ENCODE measurements around the gene MINDY4B. TPM values are rescaled to one million over a fixed set of nuclear protein-coding genes. Genes with fewer than 3 reads are reported as not detected.

MINDY4B gene
- total and polyA plus RNA-seq, 2 of the 4 experiments (the other 2 are of a cell fraction), result not detected

DNA sequence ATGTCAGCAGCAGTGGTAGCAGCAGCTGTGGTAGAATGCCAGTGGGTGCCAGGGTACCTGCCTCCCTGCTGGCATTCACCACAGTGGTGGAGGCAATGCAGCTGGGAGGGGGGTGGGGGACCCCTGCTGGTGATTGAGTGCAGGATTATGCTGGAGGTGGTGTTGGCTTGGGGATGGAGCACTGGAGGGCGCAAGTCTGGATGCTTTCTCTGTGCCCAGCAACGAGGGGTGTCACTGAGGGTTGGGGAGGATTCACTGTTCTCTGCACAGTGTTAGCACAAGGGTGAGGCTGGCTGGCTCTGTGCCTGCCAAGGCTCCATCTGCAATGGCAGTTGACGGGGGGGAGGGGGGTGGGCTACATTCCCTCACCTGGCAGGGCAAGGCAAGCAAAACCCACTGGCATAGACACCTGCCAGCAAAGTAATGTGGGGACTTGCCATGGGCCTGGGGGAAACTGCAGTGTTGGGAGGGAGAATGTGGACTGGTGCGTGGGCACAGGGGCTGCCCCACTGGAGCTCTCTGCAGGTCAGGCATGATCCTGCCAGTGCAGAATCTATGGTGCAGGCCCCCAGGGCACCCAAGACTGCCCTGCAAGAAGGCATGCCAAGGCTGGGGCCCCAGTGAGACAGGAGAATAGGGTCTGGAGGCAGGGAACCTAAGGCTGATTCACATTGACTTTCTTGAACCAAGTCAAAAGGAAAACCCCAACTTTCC, 64.3 kb downstream of the MINDY4B start:
- H4K5ac ChIP-seq (ENCODE audit: low read depth, low read length), result no peak overlapping the region
- in situ Hi-C loops (cut with MboI; ENCODE audit: low sequenced_read_pairs), result no loop called here
- DNase-seq (no peak), ATAC-seq (ENCODE audit: low read depth) (no peak)
- no peak overlapping the region for H2BK20ac ChIP-seq (ENCODE audit: low read depth, low read length)
- H4K20me1 ChIP-seq (ENCODE audit: insufficient read depth, low read length), result no peaks in the 10 kb centered on the region
- no peak overlapping the region for H3K4me2 ChIP-seq (ENCODE audit: low read depth, low read length)
- no peak overlapping the region for H2BK15ac ChIP-seq (ENCODE audit: low read depth, low read length)
- no peak overlapping the region for H2AFZ ChIP-seq (replicated peaks; ENCODE audit: low read length, poor library complexity)
- dilution Hi-C loops (cut with HindIII; ENCODE audit: low sequenced_read_pairs, unreplicated experiment), result no loop called here
- BruUV-seq (replicated peaks), result no TSS peak
- H3K9me3 ChIP-seq (ENCODE audit: control insufficient read depth, insufficient read depth, low read length), result no peaks in the 10 kb centered on the region
- H3K14ac ChIP-seq (replicated peaks; ENCODE audit: low read depth, low read length), result no peak overlapping the region
- ChIA-PET POLR2A (ENCODE audit: unreplicated experiment) (no interaction called here), CTCF (interaction anchor here (0.6 kb wide), 1 partner anchor 242 kb away, joined by 5 read pairs; no protein-coding TSS in a partner anchor)
- peaks cover 8% of the 10 kb centered on the region for H3K27me3 ChIP-seq (ENCODE audit: control insufficient read depth, insufficient read depth, low read length)
- H3K23ac ChIP-seq (ENCODE audit: low read depth, low read length), result no peak overlapping the region
- H3K4me3 ChIP-seq (ENCODE audit: insufficient read depth, low read depth, low read length), result no peak overlapping the region
- no peak overlapping the region for H2AK5ac ChIP-seq (ENCODE audit: low read depth, low read length)
- H3K56ac ChIP-seq (ENCODE audit: extremely low read depth, insufficient read depth, low read length), result no peak overlapping the region
- no peak overlapping the region for H4K8ac ChIP-seq (ENCODE audit: low read depth in 2 of 2, low read length in 2 of 2)
- H3K18ac ChIP-seq (ENCODE audit: low read depth, low read length), result no peak overlapping the region
- no peak overlapping the region for H3K4ac ChIP-seq (ENCODE audit: low read depth, low read length)
- H3K9ac ChIP-seq (ENCODE audit: low read depth, low read length), result no peak overlapping the region
- no peaks in the 10 kb centered on the region for H3K36me3 ChIP-seq (ENCODE audit: control insufficient read depth, insufficient read depth, low read length)
- WGBS, 2 experiments (ENCODE audit: extremely low coverage in 2 of 2, insufficient read length in 1 of 2), result 100% methylated on average over 1 of the region's 4 CpGs; no CpG with 5 or more reads in 1 of the 2 experiments
- TF ChIP-seq BHLHE40 (IDR thresholded peaks at IDR 0.05; ENCODE audit: low read depth, low read length) (no peak), MAFK (IDR thresholded peaks at IDR 0.05; ENCODE audit: low read depth, low read length) (no peak), RCOR1 (IDR thresholded peaks at IDR 0.05; ENCODE audit: insufficient replicate concordance, low read length) (no peak), MAZ (IDR thresholded peaks at IDR 0.05; ENCODE audit: borderline replicate concordance, low read depth, low read length) (no peak), RFX5 (IDR thresholded peaks at IDR 0.05; ENCODE audit: low read depth, low read length) (no peak), RAD21 (IDR thresholded peaks at IDR 0.05; ENCODE audit: low read length) (no peak), MXI1 (IDR thresholded peaks at IDR 0.05; ENCODE audit: borderline replicate concordance, low read depth, low read length) (no peak), FOS (IDR thresholded peaks at IDR 0.05; ENCODE audit: low read depth, low read length) (no peak), CHD1 (IDR thresholded peaks at IDR 0.05; ENCODE audit: low read depth, low read length) (no peak), NFE2L2 (IDR thresholded peaks at IDR 0.05; ENCODE audit: low read depth, low read length) (no peak), CEBPB (IDR thresholded peaks at IDR 0.05; ENCODE audit: low read depth, low read length) (no peak), SMC3 (IDR thresholded peaks at IDR 0.05; ENCODE audit: low read depth, low read length) (no peak), POLR2A (IDR thresholded peaks at IDR 0.05; ENCODE audit: low read depth, low read length) (no peak)
- TF ChIP-seq, protein P1, sequence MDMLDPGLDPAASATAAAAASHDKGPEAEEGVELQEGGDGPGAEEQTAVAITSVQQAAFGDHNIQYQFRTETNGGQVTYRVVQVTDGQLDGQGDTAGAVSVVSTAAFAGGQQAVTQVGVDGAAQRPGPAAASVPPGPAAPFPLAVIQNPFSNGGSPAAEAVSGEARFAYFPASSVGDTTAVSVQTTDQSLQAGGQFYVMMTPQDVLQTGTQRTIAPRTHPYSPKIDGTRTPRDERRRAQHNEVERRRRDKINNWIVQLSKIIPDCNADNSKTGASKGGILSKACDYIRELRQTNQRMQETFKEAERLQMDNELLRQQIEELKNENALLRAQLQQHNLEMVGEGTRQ (IDR thresholded peaks at IDR 0.05; ENCODE audit: low read depth, low read length), result no peak
- TF ChIP-seq, protein P2, sequence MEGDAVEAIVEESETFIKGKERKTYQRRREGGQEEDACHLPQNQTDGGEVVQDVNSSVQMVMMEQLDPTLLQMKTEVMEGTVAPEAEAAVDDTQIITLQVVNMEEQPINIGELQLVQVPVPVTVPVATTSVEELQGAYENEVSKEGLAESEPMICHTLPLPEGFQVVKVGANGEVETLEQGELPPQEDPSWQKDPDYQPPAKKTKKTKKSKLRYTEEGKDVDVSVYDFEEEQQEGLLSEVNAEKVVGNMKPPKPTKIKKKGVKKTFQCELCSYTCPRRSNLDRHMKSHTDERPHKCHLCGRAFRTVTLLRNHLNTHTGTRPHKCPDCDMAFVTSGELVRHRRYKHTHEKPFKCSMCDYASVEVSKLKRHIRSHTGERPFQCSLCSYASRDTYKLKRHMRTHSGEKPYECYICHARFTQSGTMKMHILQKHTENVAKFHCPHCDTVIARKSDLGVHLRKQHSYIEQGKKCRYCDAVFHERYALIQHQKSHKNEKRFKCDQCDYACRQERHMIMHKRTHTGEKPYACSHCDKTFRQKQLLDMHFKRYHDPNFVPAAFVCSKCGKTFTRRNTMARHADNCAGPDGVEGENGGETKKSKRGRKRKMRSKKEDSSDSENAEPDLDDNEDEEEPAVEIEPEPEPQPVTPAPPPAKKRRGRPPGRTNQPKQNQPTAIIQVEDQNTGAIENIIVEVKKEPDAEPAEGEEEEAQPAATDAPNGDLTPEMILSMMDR (conservative IDR thresholded peaks at IDR 0.05; ENCODE audit: low read depth, low read length), result no peak
- no peak overlapping the region for H3K27ac ChIP-seq (ENCODE audit: insufficient read depth, low read length)
- no peak overlapping the region for H2BK5ac ChIP-seq (ENCODE audit: low read depth, low read length, poor library complexity, severe bottlenecking)
- H2AK9ac ChIP-seq (replicated peaks; ENCODE audit: low read depth, low read length, poor library complexity), result no peak overlapping the region
- no peaks in the 10 kb centered on the region for H3K79me1 ChIP-seq (ENCODE audit: low read depth in 1 of 2, low read length in 2 of 2)
- no peaks in the 10 kb centered on the region for H3K9me1 ChIP-seq (ENCODE audit: insufficient read depth, low read length)
- intact Hi-C loops (cut with micrococcal nuclease), result no loop called here
- H4K91ac ChIP-seq (ENCODE audit: insufficient read depth, low read depth, low read length), result no peak overlapping the region
- H3K4me1 ChIP-seq (ENCODE audit: control insufficient read depth, insufficient read depth, low read length), result no peaks in the 10 kb centered on the region
- no peak overlapping the region for H2BK120ac ChIP-seq (ENCODE audit: low read depth, low read length)
